SK-N-SH (cell line): ENCODE data around the gene RABL6.

Experiments used
- EZH2phosphoT487 ChIP-seq: fragments of 200-600 bp; sonication (generic); IDR thresholded peaks from 2 replicates; pipeline ENCODE4 v1.6.1; 2017; ENCODE audit warnings: low read depth, mixed run types, mild to moderate bottlenecking, antibody characterized with exemption, moderate library complexity, borderline replicate concordance
- FOXM1 ChIP-seq: IDR thresholded peaks from 2 replicates; pipeline ENCODE4 v1.4.0; 2012; ENCODE audit warnings: low read depth, mild to moderate bottlenecking
- JUND ChIP-seq: IDR thresholded peaks from 2 replicates; pipeline ENCODE4 v1.4.0; 2012
- POLR2AphosphoS5 ChIP-seq: IDR thresholded peaks from 2 replicates; pipeline ENCODE4 v1.6.1; 2012; ENCODE audit warnings: low read depth, low read length
- RAD21 ChIP-seq: IDR thresholded peaks from 2 replicates; pipeline ENCODE4 v1.6.1; 2012; ENCODE audit warnings: mild to moderate bottlenecking, low read length
- RFX5 ChIP-seq: IDR thresholded peaks from 2 replicates; pipeline ENCODE4 v1.6.1; 2012; ENCODE audit warnings: mild to moderate bottlenecking, improper control_type of control experiment, low read length
- SMC3 ChIP-seq: IDR thresholded peaks from 2 replicates; pipeline ENCODE4 v1.6.1; 2012; ENCODE audit warnings: low read depth, low read length, improper control_type of control experiment
- TAF1 ChIP-seq: IDR thresholded peaks from 2 replicates; pipeline ENCODE4 v1.6.1; 2012; ENCODE audit warnings: low read depth, mild to moderate bottlenecking, low read length, moderate library complexity, borderline replicate concordance
- YY1 ChIP-seq: IDR thresholded peaks from 2 replicates; pipeline ENCODE4 v1.4.0; 2012; ENCODE audit warnings: low read depth, mild to moderate bottlenecking
- TF ChIP-seq, protein P1 (sequence below): fragments of 200-600 bp; sonication (generic); IDR thresholded peaks from 2 replicates; pipeline ENCODE4 v1.6.1; 2017; ENCODE audit warnings: antibody characterized with exemption, mild to moderate bottlenecking, moderate library complexity
- TF ChIP-seq, protein P2 (sequence below): IDR thresholded peaks from 2 replicates; pipeline ENCODE4 v1.4.0; 2012; ENCODE audit warnings: low read depth, borderline replicate concordance
- TF ChIP-seq, protein P3 (sequence below): IDR thresholded peaks from 2 replicates; pipeline ENCODE4 v1.6.1; 2012; ENCODE audit warnings: mild to moderate bottlenecking, low read depth, low read length, moderate library complexity

DNA sequence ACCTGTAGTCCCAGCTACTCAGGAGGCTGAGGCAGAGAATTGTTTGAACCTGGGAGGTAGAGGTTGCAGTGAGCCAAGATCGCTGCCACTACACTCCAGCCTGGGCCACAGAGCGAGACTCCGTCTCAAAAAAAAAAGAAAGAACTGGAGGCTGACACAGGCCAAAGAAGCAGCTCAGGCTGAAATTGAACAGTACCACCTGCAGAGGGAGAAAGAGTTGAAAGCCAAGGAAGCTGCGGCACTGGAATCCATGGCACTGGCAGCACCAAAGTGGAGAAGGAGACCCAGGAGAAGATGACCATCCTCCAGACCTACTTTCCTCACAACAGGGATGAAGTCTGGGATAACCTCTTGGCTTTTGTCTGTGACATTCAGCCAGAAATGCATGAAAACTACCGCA lies 27.9 kb upstream of the RABL6 start:
- TF ChIP-seq YY1 (no peak), RFX5 (no peak), EZH2phosphoT487 (no peak), JUND (no peak), SMC3 (no peak), POLR2AphosphoS5 (no peak), FOXM1 (no peak), RAD21 (no peak), TAF1 (no peak)
- TF ChIP-seq, protein P1, sequence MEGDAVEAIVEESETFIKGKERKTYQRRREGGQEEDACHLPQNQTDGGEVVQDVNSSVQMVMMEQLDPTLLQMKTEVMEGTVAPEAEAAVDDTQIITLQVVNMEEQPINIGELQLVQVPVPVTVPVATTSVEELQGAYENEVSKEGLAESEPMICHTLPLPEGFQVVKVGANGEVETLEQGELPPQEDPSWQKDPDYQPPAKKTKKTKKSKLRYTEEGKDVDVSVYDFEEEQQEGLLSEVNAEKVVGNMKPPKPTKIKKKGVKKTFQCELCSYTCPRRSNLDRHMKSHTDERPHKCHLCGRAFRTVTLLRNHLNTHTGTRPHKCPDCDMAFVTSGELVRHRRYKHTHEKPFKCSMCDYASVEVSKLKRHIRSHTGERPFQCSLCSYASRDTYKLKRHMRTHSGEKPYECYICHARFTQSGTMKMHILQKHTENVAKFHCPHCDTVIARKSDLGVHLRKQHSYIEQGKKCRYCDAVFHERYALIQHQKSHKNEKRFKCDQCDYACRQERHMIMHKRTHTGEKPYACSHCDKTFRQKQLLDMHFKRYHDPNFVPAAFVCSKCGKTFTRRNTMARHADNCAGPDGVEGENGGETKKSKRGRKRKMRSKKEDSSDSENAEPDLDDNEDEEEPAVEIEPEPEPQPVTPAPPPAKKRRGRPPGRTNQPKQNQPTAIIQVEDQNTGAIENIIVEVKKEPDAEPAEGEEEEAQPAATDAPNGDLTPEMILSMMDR: no peak; the same call in 1 of the 2 replicates
- TF ChIP-seq, protein P2, sequence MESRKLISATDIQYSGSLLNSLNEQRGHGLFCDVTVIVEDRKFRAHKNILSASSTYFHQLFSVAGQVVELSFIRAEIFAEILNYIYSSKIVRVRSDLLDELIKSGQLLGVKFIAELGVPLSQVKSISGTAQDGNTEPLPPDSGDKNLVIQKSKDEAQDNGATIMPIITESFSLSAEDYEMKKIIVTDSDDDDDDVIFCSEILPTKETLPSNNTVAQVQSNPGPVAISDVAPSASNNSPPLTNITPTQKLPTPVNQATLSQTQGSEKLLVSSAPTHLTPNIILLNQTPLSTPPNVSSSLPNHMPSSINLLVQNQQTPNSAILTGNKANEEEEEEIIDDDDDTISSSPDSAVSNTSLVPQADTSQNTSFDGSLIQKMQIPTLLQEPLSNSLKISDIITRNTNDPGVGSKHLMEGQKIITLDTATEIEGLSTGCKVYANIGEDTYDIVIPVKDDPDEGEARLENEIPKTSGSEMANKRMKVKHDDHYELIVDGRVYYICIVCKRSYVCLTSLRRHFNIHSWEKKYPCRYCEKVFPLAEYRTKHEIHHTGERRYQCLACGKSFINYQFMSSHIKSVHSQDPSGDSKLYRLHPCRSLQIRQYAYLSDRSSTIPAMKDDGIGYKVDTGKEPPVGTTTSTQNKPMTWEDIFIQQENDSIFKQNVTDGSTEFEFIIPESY: no peak
- TF ChIP-seq, protein P3, sequence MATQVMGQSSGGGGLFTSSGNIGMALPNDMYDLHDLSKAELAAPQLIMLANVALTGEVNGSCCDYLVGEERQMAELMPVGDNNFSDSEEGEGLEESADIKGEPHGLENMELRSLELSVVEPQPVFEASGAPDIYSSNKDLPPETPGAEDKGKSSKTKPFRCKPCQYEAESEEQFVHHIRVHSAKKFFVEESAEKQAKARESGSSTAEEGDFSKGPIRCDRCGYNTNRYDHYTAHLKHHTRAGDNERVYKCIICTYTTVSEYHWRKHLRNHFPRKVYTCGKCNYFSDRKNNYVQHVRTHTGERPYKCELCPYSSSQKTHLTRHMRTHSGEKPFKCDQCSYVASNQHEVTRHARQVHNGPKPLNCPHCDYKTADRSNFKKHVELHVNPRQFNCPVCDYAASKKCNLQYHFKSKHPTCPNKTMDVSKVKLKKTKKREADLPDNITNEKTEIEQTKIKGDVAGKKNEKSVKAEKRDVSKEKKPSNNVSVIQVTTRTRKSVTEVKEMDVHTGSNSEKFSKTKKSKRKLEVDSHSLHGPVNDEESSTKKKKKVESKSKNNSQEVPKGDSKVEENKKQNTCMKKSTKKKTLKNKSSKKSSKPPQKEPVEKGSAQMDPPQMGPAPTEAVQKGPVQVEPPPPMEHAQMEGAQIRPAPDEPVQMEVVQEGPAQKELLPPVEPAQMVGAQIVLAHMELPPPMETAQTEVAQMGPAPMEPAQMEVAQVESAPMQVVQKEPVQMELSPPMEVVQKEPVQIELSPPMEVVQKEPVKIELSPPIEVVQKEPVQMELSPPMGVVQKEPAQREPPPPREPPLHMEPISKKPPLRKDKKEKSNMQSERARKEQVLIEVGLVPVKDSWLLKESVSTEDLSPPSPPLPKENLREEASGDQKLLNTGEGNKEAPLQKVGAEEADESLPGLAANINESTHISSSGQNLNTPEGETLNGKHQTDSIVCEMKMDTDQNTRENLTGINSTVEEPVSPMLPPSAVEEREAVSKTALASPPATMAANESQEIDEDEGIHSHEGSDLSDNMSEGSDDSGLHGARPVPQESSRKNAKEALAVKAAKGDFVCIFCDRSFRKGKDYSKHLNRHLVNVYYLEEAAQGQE: no peak
